ENCODE measurements around the gene GALNT2. TPM values are rescaled to one million over a fixed set of nuclear protein-coding genes. Genes with fewer than 3 reads are reported as not detected.

GALNT2 gene
- total RNA-seq, 2 donors from 2014 or later: 29.9 to 39.5 TPM

- Histone ChIP-seq H3K27ac (peak overlapping the region; percentile 73 to 85), H3K4me3 (no peak overlapping the region), H3K27me3 (no peaks in the 10 kb centered on the region), H3K36me3 (no peaks in the 10 kb centered on the region), H3K4me1 (peaks cover 3 to 43% of the 10 kb centered on the region in 2 donors), H3K9me3 (no peaks in the 10 kb centered on the region)
- DNase-seq (ENCODE audit: low spot score): no peak
- no peak for TF ChIP-seq CTCF (IDR thresholded peaks at IDR 0.05)
Measured at GRCh38 chr1:230105754-230106625, 39.0 kb downstream of the GALNT2 start.

- peaks cover 3 to 49% of the 10 kb centered on the region in 2 donors for H3K4me1 ChIP-seq
- no peak overlapping the region for H3K4me3 ChIP-seq
- no peak for DNase-seq (ENCODE audit: low spot score)
- no peaks in the 10 kb centered on the region for H3K27me3 ChIP-seq
- no peaks in the 10 kb centered on the region for H3K9me3 ChIP-seq
- TF ChIP-seq CTCF (IDR thresholded peaks at IDR 0.05): no peak
- no peak overlapping the region for H3K27ac ChIP-seq
- no peaks in the 10 kb centered on the region for H3K36me3 ChIP-seq
Measured at GRCh38 chr1:230107941-230108340, 40.9 kb downstream of the GALNT2 start.

- no peak overlapping the region for H3K27ac ChIP-seq
- no peak for TF ChIP-seq CTCF (IDR thresholded peaks at IDR 0.05)
- DNase-seq (ENCODE audit: low spot score): no peak
- no peaks in the 10 kb centered on the region for H3K36me3 ChIP-seq
- no peaks in the 10 kb centered on the region for H3K9me3 ChIP-seq
- H3K4me3 ChIP-seq: no peak overlapping the region
- peaks cover 3 to 52% of the 10 kb centered on the region in 2 donors for H3K4me1 ChIP-seq
- H3K27me3 ChIP-seq: no peaks in the 10 kb centered on the region
Measured at GRCh38 chr1:230108580-230108979, 41.5 kb downstream of the GALNT2 start.

GRCh38 chr1:230109066-230109465, 42.0 kb downstream of the GALNT2 start:
- H3K9me3 ChIP-seq: no peaks in the 10 kb centered on the region
- peaks cover 3 to 52% of the 10 kb centered on the region in 2 donors for H3K4me1 ChIP-seq
- no peak for TF ChIP-seq CTCF (IDR thresholded peaks at IDR 0.05)
- no peaks in the 10 kb centered on the region for H3K27me3 ChIP-seq
- no peak overlapping the region for H3K4me3 ChIP-seq
- no peak for DNase-seq (ENCODE audit: low spot score)
- no peak overlapping the region for H3K27ac ChIP-seq
- no peaks in the 10 kb centered on the region for H3K36me3 ChIP-seq

DNA sequence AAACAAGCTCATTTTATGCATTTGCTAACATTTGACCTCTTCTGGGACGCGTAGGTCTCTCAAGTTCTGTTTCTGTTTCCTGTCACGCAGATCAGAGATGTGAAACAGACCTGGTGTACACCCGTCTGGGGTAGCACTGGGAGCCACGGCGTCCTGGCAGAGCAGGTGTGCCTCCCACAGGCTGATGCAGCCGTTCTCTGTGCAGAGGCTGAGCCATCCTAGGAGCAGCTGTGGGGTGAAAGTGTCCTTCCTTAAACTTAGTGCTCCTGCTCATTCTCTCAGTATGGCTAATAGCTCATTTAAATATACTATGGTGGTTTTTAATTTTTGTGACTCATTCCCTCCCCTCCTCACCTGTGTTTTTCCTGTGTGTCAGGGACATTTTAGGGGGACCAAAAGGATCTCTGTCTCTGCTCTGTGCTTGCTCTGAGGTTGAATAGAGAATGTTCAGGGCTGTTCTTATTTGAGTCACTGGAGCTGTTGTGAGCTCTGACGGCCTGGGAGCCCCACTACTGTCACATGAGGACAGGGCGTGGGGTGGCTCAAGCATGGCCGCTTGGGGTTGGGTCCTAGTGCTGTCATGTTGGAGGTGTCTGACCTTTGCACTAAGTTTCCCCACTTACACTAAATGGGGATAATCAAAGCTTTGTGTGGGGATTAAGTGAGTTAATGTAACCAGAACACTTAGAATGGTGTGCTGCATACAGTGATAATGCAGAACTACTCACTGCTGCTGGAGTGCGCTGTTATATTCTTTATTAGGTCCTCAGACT, 43.0 kb downstream of the GALNT2 start:
- H3K4me3 ChIP-seq: no peak overlapping the region
- TF ChIP-seq CTCF (IDR thresholded peaks at IDR 0.05): no peak
- H3K36me3 ChIP-seq: no peaks in the 10 kb centered on the region
- peaks cover 1 to 46% of the 10 kb centered on the region in 2 donors for H3K4me1 ChIP-seq
- H3K27me3 ChIP-seq: no peaks in the 10 kb centered on the region
- H3K27ac ChIP-seq: no peak overlapping the region
- no peak for DNase-seq (ENCODE audit: low spot score)
- no peaks in the 10 kb centered on the region for H3K9me3 ChIP-seq
